Activated gamma-delta T cell treated with Interleukin-2 at 50 U/mL for 16 hours (primary cell): ENCODE data around the gene CEP89.
"Not testable (repeated sequence)": the region's sequence is repeated elsewhere in the genome, so short reads cannot be mapped to it uniquely, and the experiment has no call there.

ENCODE experiments used
- DNase-seq: peaks from one replicate; pipeline ENCODE4 v3.0.0-alpha.2; 2020

Gene CEP89

DNA sequence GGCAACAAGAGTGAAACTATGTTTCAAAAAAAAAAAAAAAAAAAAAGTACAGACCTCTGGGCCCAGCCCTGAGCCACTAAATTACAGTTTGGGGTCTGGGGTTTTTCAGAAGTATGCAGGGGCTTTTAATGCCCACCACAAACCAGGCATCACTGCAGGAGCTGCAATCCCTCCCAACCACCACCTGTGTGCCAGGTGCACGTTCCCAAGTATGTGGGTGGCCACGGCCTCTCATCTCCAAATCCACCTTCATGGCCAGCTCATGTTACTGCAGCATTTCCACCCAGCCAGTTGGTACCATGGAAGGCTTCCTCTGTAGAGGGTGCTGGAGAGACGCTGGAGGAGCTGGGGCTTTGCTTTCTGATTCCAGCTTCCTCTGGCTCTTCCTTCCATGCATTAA is 26.5 kb downstream of the CEP89 start:
- no peak for DNase-seq

DNA sequence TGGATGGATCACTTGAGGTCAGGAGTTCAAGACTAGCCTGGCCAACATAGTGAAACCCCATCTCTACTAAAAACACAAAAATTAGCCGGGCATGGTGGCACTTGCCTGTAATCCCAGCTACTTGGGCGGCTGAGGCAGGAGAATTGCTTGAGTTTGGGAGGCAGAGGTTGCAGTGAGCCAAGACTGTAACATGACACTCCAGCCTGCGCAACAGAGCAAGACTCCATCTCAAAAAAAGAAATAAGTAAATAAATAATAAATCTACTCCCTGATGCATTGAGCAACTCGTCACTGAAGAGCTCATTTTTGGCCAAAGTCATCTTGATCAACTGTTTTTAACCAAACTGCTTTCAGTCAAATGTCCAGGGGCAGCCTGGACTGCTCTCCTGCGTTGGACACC is 30.5 kb downstream of the CEP89 start:
- not testable (repeated sequence) for DNase-seq

- DNase-seq = no peak
Observed at GRCh38 chr19:32936065-32936464, 35.7 kb downstream of the CEP89 start.

DNA sequence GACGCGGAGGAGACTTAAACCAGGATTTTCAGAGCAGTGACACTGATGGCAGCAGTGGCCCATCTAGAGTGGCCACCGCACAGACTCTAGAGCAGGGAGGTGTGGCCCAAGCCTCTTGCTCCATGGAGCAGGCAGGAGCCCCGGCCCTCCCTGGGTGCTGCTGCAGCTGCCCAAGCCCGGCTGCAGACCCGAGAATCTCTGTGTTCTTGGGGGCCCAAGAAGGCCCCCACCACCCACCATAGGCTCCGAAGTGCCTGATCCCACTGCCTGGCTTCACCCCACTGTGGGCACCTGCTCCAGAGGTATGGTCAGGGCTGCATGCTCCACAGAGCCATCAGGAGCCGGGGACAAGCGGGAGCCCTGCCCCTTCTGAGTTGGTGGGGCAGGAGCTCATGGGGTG is 36.1 kb downstream of the CEP89 start:
- no peak for DNase-seq

DNA sequence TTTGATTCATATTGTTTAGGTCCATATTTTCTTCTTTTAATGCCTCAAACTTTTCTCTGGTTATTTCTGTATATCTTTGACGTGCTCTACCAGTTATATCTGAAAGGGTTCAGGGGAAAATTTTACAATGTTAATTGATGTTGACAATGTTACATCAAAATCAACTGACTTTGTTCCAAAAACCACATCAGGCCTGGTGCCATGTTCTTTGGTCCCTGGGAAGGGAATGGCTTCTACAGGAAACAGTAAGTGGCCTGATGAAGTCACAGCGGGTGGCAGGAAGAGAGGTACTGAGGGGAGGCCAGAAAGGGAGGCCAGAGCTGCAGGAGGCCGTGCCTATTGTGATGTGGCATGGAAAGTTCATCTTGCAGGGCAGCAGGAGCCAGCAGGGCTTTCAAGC is 38.2 kb downstream of the CEP89 start:
- no peak for DNase-seq

DNA sequence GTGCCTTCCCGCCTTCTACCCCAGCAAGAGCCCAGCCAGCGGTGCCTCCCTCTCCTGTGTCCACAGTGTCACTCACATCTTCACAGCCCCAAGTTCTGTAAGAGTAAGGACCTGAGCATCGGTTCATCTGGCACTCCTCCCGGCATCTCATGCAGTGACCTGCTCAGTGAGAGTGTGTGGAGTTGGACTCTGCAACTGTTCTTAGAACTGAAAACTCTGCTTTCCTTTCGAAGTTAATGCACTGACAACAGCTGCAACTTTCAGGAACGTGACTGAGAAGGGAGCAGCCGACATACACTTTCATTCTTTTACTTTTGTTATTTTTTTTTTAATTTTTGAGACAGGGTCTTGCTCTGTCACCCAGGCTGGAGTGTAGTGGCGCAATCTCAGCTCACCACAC is 41.2 kb downstream of the CEP89 start:
- DNase-seq = no peak

DNA sequence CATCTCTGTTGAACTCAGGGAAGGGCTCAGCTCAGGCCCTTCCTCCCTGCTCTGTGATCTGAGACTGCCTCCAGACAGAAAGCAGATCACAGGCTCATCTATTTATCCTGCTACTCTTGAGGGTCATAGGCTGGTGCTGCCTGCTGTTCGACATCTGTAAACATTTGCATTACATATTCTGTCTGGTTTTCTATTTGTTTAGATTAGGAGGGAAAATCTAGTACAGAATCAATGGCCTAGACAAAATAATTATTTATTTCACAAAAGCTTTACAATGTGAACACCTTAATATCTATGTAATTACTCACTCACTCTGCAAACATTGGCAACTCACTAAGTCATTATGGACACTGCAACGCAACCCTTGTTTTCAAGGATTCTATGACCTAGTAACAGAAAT is 43.0 kb downstream of the CEP89 start:
- no peak for DNase-seq

DNA sequence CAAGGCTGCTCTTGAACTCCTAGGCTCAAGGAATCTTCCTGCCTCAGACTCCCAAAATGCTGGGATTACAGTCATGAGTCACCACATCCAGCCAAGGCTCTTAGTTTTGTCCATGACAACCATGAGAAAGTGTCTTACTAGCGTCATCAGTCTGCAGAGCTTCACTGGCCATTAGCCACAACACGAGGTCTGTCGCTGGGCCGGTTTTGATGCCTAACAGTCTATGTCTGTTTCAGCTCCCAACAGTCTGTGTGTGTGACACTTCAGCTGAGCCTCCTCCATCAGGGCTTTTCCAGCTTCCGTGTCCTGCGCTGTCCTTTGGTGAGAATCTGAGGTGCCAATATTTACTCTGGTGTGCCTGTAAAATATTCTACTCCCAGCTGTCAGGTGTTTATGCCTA is 47.6 kb downstream of the CEP89 start:
- no peak for DNase-seq

DNA sequence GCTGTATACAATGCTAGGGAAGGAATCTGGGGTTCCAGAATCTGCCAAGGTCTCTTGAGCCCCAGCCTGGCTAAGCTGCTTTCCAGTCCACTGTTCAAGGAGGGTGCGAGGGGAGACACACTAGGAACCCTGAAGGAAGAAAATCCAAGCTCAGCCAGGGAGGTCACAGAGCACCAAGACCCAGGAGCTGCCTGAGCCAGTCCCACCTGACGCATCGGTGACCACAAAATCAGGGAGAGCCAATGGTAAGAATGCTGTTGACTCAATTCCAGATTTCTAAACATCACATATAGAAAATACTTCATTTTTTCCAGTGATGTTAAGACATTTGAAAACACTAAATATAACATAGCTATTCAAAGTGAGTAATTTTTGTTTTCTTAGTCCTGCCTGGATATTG is 50.1 kb downstream of the CEP89 start:
- no peak for DNase-seq

DNA sequence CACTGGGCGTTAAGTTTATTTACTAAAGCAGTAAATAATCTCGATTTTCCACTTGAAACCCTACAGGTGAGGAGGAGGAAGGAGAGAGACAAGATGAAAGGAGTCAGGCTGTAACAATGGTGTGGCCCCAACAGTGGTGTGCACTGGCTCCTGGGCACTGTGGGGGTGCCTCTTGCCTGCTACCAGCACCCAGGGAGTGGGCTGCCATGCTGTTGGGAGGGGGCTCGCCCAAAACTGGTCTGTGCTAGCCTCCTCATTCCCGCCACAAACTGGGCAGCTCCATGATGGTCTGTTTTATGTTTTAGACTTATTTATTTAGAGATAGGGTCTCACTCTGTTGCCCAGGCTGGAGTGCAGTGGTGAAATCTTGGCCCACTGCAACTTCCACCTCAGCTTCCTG is 52.4 kb downstream of the CEP89 start:
- no peak for DNase-seq

- DNase-seq = no peak
Observed at GRCh38 chr19:32917616-32917996, 54.2 kb downstream of the CEP89 start.

GRCh38 chr19:32916969-32917615 is 54.7 kb downstream of the CEP89 start:
- DNase-seq = no peak

GRCh38 chr19:32914879-32915660 is 56.7 kb downstream of the CEP89 start:
- no peak for DNase-seq

- no peak for DNase-seq
Observed at GRCh38 chr19:32911467-32911866, 60.3 kb downstream of the CEP89 start.

DNA sequence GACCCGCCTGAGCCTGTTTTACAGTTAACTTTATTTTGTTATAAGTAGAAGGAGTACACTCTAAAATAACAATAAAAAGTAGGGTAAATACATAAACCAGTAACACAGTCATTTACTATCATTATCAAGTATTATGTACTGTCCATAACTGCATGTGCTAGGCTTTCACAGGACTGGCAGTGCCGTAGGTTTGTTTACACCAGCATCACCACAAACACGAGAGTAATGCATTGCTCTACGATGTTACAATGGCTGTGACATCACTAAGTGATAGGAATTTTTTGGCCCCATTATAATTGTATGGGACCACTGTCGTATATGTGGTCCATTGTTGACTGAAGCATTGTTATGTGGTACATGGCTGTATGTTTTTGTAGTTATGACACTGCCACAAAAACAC is 60.9 kb downstream of the CEP89 start:
- DNase-seq = no peak

GRCh38 chr19:32910094-32910493 is 61.7 kb downstream of the CEP89 start:
- DNase-seq = no peak

DNA sequence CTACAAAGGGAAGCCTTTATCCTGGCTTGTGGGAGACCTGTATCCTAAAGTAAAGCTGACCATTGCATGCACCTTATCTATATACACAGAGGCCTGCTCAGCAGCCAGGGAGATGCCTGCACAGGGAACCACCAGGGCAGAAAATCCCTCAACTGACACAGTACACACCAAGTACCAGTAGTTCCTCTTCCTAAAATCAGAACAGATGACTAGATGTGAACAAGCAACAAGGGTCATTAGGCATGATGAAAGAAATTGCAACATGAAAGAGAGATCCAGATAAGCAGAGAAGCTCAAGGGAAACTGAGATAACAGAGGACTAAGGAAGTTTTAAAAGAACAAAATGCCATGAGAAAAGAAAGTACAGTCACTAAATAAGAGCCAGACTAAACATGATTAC is 62.5 kb downstream of the CEP89 start:
- no peak for DNase-seq

DNA sequence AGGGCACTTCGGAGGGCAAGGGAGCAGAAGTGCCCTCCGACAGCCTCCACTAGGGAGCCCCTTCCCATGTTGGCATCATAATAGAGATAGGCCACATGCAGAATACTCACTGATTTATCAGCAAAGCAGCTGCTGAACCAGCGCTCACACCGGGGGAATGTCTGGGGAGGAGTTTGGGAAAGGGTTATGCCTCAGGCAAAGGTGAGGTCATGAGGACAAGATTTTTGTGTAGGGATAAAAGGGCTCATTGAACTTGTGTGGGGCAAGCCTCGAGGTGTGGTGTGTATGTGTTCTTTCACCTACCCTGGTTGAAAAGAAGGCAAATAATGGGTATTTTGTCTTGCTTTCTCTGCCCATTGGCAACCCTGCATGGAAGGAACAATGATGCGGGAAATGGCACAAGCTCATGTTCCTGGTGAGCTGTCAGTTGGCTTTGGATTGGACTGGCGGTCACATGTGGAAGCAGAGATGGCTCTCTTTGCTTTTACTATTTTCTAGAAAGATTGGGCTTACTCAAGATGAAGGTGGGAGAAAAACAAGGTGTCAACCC is 63.0 kb downstream of the CEP89 start:
- DNase-seq = no peak

- DNase-seq = no peak
Observed at GRCh38 chr19:32902448-32902847, 69.3 kb downstream of the CEP89 start.

DNA sequence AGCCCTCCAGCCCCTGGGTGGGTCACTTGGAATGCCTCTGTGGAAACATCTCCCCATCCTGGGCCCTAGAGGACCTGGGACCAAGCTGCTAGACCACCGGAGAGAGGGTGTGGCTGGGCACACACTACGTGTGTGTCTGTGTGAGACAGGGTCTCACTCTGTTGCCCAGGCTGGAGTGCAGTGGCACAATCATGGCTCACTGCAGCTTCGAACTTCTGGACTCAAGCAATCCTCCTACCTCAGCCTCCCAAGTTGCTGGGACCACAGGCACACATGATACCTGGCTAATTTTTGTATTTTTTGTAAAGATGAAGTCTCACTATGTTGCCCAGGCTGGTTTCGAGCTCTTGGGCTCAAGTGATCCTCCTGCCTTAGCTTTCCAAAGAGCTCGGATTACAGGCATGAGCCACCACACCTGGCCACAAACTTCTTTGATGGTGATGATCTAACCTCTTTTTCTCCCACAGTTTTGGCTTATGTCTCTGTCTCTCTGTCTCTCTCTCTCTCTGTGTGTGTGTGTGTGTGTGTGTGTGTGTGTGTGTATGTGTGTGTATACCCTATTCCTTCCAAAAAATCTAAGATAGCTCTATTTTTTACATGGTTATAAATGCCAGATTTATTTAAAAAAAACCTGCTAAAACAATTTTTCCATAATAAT is 70.1 kb downstream of the CEP89 start:
- DNase-seq = no peak

DNA sequence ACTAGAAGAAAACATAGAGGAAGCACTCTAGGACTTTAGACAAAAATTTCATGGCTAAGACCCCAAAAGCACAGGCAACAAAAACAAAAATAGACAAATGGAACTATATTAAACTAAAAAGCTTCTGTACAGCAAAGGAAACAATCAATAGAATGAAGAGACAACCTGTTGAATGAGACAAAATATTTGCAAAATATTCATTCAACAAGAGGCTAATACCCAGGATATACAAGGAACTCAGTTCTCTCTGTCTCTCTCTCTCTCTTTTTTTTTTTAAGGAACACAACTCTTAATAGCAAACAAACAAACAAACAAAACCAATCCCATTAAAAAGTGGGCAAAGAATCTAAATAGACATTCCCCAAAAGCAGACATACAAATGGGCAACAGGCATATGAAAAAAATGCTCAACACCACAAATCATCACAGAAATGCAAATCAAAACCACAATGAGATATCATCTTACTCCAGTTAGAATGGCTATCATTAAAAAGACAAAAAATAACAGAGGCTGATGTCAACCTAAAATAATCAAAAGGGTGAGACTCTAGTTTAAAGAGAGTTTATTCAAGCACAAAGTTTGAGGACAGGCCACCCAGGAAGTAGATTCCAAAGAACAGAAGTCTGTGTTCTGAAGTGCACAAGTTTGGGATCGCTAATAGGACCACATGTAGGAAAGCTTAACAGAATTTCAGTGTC is 75.1 kb downstream of the CEP89 start:
- DNase-seq = no peak

DNA sequence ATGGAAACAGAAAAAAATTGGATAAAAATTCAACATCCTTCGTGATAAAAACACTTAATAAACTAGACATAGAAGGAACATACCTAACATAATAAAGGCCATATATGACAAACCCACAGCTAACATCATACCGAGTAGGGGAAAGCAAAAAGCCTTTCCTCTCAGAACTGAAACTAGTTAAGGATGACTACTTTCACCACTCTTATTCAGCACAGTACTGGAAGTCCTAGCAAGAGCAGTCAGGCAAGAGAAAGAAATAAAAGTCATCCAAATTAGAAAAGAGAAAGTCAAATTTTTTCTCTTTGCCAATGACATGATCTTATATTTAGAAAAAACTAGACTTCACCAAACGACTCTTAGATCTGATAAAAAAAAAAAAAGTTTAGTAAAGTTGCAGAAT is 76.4 kb downstream of the CEP89 start:
- DNase-seq = no peak

GRCh38 chr19:32891609-32892008 is 80.1 kb downstream of the CEP89 start:
- DNase-seq = no peak
